Endometrial microvascular endothelial cells (primary cell): Measurements from ENCODE around the gene KLK1. TPM values are rescaled to one million over a fixed set of nuclear protein-coding genes. Genes with fewer than 3 reads are reported as not detected.

Experiments used
- in situ Hi-C: cut with HindIII; loops from 2 replicates; pipeline ENCODE4 v1.10.0; 2017; ENCODE audit warnings: low sequenced_read_pairs, low pct_unique_long_range_greater_than_20kb; ENCODE audit errors: inconsistent ontology term
- total RNA-seq: library from RNA; depleted of rRNA; stranded (reverse); fragments of >200 nt; gene quantifications from one replicate; pipeline ENCODE4 v1.2.3, GENCODE V29; 2015; ENCODE audit errors: inconsistent ontology term

KLK1 gene
- total RNA-seq = not detected

DNA sequence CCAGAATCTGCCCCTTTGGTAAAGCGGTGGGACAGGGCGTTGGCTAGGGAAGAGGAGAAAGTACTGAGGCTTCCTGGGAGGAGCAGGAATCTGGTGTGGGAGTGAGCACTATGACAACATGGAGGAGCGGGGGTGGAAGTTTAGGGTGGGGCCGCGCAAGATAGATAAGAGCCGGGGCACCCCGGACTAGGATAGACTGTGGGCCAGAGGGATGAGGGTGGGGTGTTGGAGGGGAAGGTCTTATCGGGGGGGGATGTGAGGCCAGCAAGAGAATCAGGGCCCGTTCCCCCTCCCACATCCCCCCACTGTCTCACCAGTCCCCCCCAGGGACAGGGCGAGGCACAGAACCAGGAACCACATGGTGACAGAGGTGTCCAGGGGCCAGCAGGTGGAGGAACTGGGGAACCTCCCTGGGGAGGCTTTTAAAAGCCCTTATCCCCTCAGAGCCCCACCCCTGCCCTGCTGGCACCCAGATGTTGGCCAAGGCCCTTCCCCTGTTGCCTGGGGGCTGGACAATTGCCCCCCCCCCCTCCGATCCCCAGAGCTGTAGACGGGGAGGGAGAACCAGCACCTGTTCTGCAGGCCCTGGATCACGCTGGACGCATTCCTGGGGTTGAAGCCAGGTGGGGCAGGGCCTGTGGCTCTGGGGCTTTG, at the start of gene KLK1:
Gene KLK1, minus strand, starts transcription at position 399 of the 654 bp plus-strand sequence. Its CDS starts 39 bp downstream, at position 360.
- in situ Hi-C loops = no loop called here

DNA sequence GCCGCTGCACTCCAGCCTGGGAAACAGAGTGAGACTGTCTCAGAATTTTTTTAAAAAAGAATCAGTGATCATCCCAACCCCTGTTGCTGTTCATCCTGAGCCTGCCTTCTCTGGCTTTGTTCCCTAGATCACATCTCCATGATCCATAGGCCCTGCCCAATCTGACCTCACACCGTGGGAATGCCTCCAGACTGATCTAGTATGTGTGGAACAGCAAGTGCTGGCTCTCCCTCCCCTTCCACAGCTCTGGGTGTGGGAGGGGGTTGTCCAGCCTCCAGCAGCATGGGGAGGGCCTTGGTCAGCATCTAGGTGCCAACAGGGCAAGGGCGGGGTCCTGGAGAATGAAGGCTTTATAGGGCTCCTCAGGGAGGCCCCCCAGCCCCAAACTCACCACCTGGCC, 49.5 kb upstream of the KLK1 start, which contains the start of gene KLK2:
Gene KLK2, plus strand, starts transcription at position 384 of the 400 bp plus-strand sequence. CDS start 35 bp downstream, outside the sequence.
- in situ Hi-C loops = no loop called here

DNA sequence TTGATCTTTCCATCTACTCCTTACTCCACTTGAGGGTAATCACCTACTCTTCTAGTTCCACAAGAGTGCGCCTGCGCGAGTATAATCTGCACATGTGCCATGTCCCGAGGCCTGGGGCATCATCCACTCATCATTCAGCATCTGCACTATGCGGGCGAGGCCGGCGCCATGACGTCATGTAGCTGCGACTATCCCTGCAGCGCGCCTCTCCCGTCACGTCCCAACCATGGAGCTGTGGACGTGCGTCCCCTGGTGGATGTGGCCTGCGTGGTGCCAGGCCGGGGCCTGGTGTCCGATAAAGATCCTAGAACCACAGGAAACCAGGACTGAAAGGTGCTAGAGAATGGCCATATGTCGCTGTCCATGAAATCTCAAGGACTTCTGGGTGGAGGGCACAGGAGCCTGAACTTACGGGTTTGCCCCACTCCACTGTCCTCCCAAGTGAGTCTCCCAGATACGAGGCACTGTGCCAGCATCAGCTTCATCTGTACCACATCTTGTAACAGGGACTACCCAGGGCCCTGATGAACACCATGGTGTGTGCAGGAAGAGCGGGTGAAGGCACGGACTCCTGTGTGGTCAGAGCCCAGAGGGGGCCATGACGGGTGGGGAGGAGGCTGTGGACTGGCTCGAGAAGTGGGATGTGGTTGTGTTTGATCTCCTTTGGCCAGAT, 47.0 kb upstream of the KLK1 start:
- in situ Hi-C loops = no loop called here

DNA sequence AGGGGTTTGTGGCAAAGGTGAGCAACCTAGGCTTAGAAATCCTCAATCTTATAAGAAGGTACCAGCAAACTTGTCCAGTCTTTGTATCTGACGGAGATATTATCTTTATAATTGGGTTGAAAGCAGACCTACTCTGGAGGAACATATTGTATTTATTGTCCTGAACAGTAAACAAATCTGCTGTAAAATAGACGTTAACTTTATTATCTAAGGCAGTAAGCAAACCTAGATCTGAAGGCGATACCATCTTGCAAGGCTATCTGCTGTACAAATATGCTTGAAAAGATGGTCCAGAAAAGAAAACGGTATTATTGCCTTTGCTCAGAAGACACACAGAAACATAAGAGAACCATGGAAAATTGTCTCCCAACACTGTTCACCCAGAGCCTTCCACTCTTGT, 45.9 kb upstream of the KLK1 start:
- in situ Hi-C loops = no loop called here

DNA sequence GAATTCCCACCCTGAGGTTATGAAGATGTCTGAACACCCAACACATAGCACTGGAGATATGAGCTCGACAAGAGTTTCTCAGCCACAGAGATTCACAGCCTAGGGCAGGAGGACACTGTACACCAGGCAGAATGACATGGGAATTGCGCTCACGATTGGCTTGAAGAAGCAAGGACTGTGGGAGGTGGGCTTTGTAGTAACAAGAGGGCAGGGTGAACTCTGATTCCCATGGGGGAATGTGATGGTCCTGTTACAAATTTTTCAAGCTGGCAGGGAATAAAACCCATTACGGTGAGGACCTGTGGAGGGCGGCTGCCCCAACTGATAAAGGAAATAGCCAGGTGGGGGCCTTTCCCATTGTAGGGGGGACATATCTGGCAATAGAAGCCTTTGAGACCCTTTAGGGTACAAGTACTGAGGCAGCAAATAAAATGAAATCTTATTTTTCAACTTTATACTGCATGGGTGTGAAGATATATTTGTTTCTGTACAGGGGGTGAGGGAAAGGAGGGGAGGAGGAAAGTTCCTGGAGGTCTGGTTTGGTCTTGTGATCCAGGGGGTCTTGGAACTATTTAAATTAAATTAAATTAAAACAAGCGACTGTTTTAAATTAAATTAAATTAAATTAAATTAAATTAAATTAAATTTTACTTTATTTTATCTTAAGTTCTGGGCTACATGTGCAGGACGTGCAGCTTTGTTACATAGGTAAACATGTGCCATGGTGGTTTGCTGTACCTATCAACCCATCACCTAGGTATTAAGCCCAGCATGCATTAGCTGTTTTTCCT, 38.1 kb upstream of the KLK1 start:
- in situ Hi-C loops = no loop called here

DNA sequence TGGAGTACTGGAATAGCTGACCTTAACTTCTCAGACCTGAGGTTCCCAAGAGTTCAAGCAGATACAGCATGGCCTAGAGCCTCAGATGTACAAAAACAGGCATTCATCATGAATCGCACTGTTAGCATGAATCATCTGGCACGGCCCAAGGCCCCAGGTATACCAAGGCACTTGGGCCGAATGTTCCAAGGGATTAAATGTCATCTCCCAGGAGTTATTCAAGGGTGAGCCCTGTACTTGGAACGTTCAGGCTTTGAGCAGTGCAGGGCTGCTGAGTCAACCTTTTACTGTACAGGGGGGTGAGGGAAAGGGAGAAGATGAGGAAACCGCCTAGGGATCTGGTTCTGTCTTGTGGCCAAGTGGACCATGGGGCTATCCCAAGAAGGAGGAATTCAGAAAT, 37.4 kb upstream of the KLK1 start:
- in situ Hi-C loops = no loop called here

DNA sequence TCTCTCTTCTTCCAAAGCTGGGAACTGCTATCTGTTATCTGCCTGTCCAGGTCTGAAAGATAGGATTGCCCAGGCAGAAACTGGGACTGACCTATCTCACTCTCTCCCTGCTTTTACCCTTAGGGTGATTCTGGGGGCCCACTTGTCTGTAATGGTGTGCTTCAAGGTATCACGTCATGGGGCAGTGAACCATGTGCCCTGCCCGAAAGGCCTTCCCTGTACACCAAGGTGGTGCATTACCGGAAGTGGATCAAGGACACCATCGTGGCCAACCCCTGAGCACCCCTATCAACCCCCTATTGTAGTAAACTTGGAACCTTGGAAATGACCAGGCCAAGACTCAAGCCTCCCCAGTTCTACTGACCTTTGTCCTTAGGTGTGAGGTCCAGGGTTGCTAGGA, 36.3 kb upstream of the KLK1 start:
- in situ Hi-C loops = no loop called here

DNA sequence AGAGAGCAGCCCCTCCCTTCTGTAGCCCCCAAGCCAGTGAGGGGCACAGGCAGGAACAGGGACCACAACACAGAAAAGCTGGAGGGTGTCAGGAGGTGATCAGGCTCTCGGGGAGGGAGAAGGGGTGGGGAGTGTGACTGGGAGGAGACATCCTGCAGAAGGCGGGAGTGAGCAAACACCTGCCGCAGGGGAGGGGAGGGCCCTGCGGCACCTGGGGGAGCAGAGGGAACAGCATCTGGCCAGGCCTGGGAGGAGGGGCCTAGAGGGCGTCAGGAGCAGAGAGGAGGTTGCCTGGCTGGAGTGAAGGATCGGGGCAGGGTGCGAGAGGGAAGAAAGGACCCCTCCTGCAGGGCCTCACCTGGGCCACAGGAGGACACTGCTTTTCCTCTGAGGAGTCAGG, 35.3 kb upstream of the KLK1 start:
- in situ Hi-C loops = no loop called here

DNA sequence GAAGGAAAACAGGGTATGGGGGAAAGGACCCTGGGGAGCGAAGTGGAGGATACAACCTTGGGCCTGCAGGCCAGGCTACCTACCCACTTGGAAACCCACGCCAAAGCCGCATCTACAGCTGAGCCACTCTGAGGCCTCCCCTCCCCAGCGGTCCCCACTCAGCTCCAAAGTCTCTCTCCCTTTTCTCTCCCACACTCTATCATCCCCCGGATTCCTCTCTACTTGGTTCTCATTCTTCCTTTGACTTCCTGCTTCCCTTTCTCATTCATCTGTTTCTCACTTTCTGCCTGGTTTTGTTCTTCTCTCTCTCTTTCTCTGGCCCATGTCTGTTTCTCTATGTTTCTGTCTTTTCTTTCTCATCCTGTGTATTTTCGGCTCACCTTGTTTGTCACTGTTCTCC, 33.8 kb upstream of the KLK1 start:
- in situ Hi-C loops = no loop called here

DNA sequence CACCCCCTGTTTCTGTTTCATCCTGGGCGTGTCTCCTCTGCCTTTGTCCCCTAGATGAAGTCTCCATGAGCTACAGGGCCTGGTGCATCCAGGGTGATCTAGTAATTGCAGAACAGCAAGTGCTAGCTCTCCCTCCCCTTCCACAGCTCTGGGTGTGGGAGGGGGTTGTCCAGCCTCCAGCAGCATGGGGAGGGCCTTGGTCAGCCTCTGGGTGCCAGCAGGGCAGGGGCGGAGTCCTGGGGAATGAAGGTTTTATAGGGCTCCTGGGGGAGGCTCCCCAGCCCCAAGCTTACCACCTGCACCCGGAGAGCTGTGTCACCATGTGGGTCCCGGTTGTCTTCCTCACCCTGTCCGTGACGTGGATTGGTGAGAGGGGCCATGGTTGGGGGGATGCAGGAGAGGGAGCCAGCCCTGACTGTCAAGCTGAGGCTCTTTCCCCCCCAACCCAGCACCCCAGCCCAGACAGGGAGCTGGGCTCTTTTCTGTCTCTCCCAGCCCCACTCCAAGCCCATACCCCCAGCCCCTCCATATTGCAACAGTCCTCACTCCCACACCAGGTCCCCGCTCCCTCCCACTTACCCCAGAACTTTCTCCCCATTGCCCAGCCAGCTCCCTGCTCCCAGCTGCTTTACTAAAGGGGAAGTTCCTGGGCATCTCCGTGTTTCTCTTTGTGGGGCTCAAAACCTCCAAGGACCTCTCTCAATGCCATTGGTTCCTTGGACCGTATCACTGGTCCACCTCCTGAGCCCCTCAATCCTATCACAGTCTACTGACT, 31.2 kb upstream of the KLK1 start, which contains the start of gene KLK3:
Gene KLK3, plus strand, starts transcription at position 280 of the 775 bp plus-strand sequence. Its CDS starts 41 bp downstream, at position 321.
- in situ Hi-C loops = no loop called here

DNA sequence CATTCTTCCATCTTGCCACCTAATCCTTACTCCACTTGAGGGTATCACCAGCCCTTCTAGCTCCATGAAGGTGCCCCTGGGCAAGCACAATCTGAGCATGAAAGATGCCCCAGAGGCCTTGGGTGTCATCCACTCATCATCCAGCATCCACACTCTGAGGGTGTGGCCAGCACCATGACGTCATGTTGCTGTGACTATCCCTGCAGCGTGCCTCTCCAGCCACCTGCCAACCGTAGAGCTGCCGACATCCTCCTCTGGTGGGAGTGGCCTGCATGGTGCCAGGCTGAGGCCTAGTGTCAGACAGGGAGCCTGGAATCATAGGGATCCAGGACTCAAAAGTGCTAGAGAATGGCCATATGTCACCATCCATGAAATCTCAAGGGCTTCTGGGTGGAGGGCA, 28.0 kb upstream of the KLK1 start:
- in situ Hi-C loops = no loop called here

DNA sequence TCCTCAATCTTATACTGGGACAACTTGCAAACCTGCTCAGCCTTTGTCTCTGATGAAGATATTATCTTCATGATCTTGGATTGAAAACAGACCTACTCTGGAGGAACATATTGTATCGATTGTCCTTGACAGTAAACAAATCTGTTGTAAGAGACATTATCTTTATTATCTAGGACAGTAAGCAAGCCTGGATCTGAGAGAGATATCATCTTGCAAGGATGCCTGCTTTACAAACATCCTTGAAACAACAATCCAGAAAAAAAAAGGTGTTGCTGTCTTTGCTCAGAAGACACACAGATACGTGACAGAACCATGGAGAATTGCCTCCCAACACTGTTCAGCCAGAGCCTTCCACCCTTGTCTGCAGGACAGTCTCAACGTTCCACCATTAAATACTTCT, 27.2 kb upstream of the KLK1 start:
- in situ Hi-C loops = no loop called here

DNA sequence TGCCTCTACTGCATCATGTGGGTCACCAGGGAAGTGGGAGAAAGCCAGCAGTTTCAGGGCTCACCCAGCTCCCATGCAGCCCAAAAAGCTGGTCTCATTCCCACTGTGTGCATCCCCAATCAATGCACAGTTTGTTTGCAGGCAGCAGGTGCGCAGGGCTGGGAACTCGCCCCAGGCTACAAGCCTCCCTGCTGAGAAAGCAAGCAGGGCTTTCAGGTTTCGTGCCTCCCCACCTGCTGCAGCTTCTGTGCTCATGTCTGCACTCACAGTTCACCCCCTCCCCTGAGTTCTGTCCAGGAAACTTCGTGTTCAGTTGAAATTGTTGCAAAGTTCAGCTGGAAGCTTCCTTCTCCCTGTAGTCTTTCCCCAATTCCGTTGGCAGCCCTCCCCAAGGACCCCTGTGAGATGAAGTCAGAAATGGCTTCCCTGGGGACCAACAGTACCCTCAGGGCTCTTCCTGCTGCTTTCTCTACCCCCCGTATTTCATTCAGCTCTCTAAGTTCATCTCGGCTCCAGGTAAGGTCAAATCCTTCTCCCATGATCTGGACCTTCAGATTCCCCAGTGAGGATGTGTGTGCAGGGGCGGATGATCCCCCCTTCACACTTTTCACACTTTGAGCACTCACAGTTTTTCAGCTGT, 20.8 kb upstream of the KLK1 start:
- in situ Hi-C loops = no loop called here

DNA sequence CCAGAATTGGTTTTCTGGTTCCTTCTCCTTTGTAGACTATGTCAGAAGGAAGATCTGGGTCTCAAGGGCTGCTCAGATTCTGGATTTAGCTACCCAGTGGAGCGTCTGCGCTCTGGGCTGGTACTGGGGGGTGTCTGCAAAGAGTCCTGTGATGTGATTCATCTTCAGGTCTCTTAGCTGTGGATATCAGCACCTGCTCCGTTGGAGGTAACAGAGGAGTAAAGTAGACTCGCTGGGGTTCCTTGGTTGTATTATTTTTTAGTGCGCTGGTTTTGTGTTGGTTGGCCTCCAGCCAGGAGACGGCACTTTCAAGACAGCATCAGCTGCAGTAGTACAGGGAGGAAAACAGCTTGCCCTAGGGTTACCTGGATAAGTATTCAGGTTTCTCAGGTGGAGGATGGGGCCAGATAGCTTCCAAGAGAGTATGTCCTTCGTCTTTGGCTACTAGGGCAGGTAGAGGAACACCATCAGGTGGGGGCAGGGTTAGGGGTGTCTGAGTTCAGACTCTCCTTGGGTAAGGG, 20.2 kb upstream of the KLK1 start:
- in situ Hi-C loops = no loop called here

DNA sequence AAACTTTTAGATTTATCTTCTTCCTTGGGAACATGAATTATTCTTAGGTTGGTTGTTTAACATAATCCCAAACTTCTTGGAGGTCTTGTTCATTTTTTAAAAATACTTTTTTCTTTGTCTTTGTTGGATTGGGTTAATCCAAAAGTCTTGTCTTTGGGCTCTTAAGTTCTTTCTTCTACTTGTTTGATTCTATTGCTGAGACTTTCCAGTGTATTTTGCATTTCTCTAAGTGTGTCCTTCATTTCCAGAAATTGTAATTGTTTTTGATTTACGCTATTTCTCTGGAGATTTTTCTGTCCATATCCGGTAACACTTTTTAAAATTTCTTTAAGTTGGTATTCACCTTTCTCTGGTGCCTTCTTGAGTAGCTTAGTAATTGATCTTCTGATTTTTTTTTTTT, 19.6 kb upstream of the KLK1 start:
- in situ Hi-C loops = no loop called here

DNA sequence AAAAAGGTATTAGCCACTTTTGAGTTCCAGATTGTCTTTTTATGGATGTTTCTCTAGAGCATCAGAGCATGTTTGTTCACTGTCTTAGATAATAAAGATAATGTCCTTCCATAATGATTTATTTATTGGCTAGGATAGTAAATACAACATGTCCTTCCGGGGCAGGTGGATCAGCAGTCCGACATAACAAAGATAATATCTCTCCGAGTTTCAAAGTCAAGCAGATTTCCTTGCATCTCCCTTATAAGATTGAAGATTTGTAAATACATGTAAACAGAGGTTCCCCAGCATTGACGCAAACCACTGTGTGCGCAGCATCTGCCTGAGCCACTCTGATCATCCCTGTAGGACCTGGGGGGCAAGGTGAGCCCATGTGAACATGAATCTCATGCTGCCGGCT, 18.5 kb upstream of the KLK1 start:
- in situ Hi-C loops = no loop called here

DNA sequence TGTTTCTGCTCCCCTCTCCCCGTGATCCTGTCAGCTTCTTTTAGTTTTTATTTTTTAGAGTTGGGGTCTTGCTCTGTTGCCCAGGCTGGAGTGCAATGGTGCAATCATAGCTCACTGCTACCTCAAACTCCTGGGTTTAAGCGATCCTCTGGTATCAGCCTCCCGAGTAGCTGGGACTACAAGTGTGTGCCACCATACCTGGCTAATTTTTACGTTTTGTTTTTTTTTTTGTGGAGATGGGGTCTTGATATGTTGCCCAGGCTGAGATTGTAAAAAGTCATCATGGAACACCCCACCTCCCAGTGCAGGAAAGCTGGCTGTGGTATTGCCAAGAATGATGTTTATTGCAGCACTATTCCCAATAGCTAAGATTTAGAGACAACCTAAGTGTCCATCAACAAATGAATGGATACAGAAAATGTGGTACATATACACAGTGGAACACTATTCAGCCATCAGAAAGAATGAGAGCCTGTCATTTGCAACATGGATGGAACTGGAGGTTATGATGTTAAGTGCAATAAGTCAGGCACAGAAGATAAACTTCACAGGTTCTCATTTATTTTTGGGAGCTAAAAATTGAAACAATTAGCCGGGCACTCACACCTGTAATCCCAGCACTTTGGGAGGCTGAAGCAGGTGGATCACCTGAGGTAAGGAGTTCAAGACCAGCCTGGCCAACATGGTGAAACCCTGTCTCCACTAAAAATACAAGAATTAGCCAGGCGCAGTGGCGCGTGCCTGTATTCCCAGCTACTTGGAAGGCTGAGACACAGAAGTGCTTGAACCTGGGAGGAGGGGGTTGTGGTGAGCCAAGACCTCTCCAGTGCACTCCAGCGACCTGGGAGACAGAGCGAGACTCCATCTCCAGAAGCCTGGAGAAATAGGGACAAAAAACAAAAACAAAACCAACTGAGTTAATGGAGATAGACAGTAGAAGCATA, 16.4 kb upstream of the KLK1 start:
- in situ Hi-C loops = no loop called here
